ENCODE measurements around the gene CDKN2D.
"Not testable (repeated sequence)": the region's sequence is repeated elsewhere in the genome, so short reads cannot be mapped to it uniquely, and the experiment has no call there.

CDKN2D gene

GRCh38 chr19:10580979-10581631 lies 12.3 kb upstream of the CDKN2D start:
- DNase-seq (ENCODE audit: low read depth in 2 of 2) = peak; percentile 88 to 92

- DNase-seq (ENCODE audit: low read depth in 2 of 2) = no peak
Observed at GRCh38 chr19:10577951-10578350, 9.2 kb upstream of the CDKN2D start.

GRCh38 chr19:10575011-10575716 lies 6.4 kb upstream of the CDKN2D start:
- DNase-seq (ENCODE audit: low read depth in 2 of 2) = no peak

GRCh38 chr19:10574462-10574861 lies 5.7 kb upstream of the CDKN2D start:
- no peak for DNase-seq (ENCODE audit: low read depth in 2 of 2)

- DNase-seq (ENCODE audit: low read depth in 2 of 2) = not testable (repeated sequence)
Observed at GRCh38 chr19:10573793-10574192, 5.0 kb upstream of the CDKN2D start.

DNA sequence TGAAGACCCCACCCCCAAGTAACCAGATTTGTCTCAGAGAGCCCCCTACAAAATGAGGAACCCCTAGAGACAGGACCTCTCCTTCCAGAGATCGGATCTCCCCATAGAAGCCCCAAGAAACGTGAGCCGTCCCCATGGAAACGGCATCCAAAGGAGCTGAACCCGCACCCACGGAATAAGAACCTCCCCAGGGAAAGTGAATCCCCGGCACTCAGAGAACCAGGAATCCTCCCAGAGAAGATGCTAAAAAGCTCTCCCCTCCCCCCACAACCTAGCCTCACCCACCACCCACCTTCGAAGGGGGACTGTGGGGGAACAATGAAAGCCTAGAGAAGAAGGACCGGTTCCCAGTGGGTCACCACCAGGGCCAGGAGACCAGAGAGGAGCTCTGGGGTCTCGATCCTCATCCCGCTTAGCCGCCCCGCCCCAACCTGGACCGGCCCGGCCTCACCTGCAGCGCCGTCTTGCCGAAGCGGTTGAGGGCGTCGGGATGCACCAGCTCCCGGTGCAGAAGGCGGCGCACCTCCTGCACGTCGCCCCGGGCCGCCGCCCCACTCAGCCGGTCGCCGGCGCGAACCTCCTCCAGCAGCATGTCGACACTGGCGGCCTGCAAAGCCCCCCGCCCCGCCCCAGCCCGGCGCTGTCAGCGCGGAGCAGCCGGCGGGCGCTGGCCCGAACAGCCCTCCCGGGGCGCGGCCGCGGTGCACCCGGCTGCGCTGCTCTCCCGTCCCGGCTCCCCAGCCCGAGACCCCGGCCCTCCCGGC lies 535 bp downstream of the CDKN2D start:
- no peak for DNase-seq (ENCODE audit: low read depth in 2 of 2)

- DNase-seq (ENCODE audit: low read depth in 2 of 2) = no peak
Observed at GRCh38 chr19:10567656-10568055, 1.1 kb downstream of the CDKN2D start.

- DNase-seq (ENCODE audit: low read depth in 2 of 2) = no peak
Observed at GRCh38 chr19:10566658-10567410, 1.9 kb downstream of the CDKN2D start.

DNA sequence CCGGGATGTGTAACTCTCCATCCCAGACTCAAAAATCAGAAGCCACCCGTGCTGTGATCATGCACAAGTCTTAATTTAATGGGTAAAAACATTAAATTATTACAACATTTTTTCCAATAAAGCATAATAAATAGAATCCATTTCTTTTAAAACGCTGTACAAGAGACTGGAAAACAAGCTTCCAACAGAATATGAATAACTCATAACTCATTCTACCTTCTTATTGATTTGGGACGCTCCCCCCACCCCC lies 2.4 kb downstream of the CDKN2D start:
- DNase-seq (ENCODE audit: low read depth in 2 of 2) = no peak

- DNase-seq (ENCODE audit: low read depth in 2 of 2) = peak; percentile 96 to 99
Observed at GRCh38 chr19:10565567-10566407, 3.0 kb downstream of the CDKN2D start, which contains the start of gene KRI1. TSS of gene KRI1 (minus strand) at chr19:10566010. CDS start at chr19:10565999, 11 bp downstream.

GRCh38 chr19:10565028-10565566 lies 3.7 kb downstream of the CDKN2D start:
- DNase-seq (ENCODE audit: low read depth in 2 of 2) = no peak

GRCh38 chr19:10562609-10563008 lies 6.2 kb downstream of the CDKN2D start:
- DNase-seq (ENCODE audit: low read depth in 2 of 2) = no peak

- DNase-seq (ENCODE audit: low read depth in 2 of 2) = no peak
Observed at GRCh38 chr19:10560154-10560553, 8.6 kb downstream of the CDKN2D start.

DNA sequence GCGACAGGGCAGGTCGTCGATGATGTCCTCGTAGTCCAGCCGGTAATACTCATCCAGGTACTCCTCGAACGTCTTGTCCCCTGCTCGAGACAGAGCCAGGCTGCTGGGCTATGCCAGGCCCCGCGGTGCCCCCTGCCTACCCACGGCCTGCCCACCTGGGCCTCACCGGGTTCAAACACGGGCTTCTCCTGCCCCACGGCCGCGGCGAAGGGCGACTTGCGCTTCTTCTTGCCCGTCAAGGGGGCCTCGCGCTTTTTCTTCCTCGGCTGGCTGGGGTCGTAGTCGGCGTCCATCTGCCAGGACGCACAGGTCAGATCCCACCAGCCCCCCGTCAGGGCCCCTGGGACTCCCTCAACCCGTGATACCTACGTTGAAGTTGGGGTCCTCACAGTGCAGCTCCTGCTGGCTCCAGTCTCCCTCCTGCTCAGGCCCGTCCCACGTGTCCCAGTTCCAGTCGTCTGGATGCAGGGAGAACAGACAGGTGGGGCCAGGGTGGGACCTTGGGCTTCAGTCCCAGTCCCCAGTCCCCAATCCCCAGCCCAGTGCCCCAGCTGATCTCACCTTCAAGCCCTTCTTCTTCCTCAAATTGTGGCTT lies 11.1 kb downstream of the CDKN2D start:
- DNase-seq (ENCODE audit: low read depth in 2 of 2) = no peak

GRCh38 chr19:10555610-10555973 lies 13.2 kb downstream of the CDKN2D start:
- DNase-seq (ENCODE audit: low read depth in 2 of 2) = no peak

GRCh38 chr19:10554760-10555609 lies 13.8 kb downstream of the CDKN2D start:
- no peak for DNase-seq (ENCODE audit: low read depth in 2 of 2)

DNA sequence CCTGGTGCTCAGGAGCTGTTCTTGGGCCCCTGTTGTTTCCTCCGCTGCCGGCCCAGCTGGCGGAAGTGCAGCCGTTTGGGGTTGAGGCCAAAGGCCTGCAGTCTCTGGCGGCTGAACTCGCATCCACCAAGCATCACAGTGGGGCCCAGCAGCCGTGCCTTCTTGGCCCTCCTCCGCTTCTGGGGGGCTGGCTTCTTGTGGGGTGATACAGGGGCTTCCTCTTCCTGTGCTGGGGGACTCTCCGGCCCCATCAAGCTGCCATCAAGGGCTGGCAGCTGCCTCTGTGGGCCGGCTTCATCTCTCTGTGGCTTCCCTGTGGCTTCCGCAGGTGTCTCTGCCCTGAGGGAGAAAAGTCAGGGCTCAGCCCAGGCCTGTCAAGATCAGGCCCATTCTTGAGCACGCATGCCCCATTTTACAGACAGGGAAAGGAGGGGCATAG lies 14.8 kb downstream of the CDKN2D start:
- no peak for DNase-seq (ENCODE audit: low read depth in 2 of 2)

DNA sequence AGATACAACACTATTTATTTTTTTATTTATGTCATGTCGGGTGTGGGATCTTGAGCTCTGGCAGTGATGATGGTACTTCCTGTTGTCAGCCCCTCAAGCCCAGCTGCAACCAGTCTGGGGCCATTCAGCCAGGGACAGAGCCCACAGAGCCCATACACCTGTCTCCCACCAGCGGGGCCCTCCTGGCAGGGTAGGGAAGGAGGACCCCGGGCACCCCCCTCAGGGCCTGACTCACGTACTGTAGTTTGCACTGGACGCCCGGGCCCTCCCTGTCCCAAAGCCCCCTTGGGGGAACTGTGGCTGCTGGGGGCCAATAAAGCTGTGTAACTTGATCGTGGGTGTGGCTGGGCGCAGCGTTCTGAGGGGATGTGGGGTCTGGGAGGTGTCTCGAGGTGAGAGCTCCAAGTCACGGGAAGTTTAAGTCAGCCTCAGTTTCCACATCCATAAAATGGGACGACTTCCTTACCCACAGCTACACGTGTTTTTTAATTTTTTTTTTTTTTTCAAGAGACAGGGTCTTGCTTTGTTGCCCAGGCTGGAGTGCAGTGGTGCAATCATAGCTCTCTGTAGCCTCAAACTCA lies 15.6 kb downstream of the CDKN2D start:
- DNase-seq (ENCODE audit: low read depth in 2 of 2) = no peak

- no peak for DNase-seq (ENCODE audit: low read depth in 2 of 2)
Observed at GRCh38 chr19:10552510-10553053, 16.2 kb downstream of the CDKN2D start.
